H1 (cell line): Measurements from ENCODE around the gene HSDL2. TPM values are rescaled to one million over a fixed set of nuclear protein-coding genes. Genes with fewer than 3 reads are reported as not detected.
A peak's percentile ranks its signal among the peaks of the same experiment; 100 is the strongest.
"Not testable (repeated sequence)": the region's sequence is repeated elsewhere in the genome, so short reads cannot be mapped to it uniquely, and the experiment has no call there.

ENCODE experiments used
- CTCF ChIA-PET: fragments of 300-600 bp; sonication (Branson Sonifier 250); formaldehyde crosslinking; loops from one replicate; lab custom pipeline; 2021; ENCODE audit not compliant: partially characterized antibody; lab: Charles Lee
- POLR2A ChIA-PET: fragments of 300-600 bp; sonication (Branson Sonifier 250); formaldehyde crosslinking; loops from one replicate; lab custom pipeline; 2021; ENCODE audit warnings: inconsistent platforms; ENCODE audit not compliant: partially characterized antibody; lab: Charles Lee
- DNase-seq, 2 experiments: peaks; one replicate each; pipeline versions ENCODE4 v3.0.0 to v3.0.0-alpha.2; 2010 to 2022; ENCODE audit warnings: low spot score in 2 of 2, low read depth in 1 of 2, mixed read lengths in 1 of 2
- FAIRE-seq: peaks from 2 replicates; lab custom pipeline; 2011; peaks lifted over from hg19 to GRCh38; lab: Jason Lieb, UNC
- H2AFZ ChIP-seq: 2 replicates; pipeline ENCODE4 v1.8.1; 2012; ENCODE audit warnings: low read length, inconsistent platforms
- H2AK5ac ChIP-seq: 2 replicates; pipeline ENCODE4 v1.6.1; 2013; ENCODE audit warnings: low read depth, low read length
- H2BK120ac ChIP-seq: replicated peaks from 2 replicates; pipeline ENCODE3; 2013; ENCODE audit warnings: low read depth, low read length, inconsistent platforms
- H2BK12ac ChIP-seq: 2 replicates; pipeline ENCODE4 v1.6.1; 2013; ENCODE audit warnings: low read depth, low read length
- H2BK15ac ChIP-seq: 2 replicates; pipeline ENCODE4 v1.6.1; 2013; ENCODE audit warnings: low read length
- H2BK20ac ChIP-seq: 2 replicates; pipeline ENCODE4 v1.6.1; 2013; ENCODE audit warnings: low read length
- H2BK5ac ChIP-seq: 2 replicates; pipeline ENCODE4 v1.6.1; 2013; ENCODE audit warnings: low read depth, low read length
- H3K14ac ChIP-seq: 2 replicates; pipeline ENCODE4 v1.6.1; 2013; ENCODE audit warnings: inconsistent platforms; ENCODE audit not compliant: insufficient read length
- H3K18ac ChIP-seq: 2 replicates; pipeline ENCODE4 v1.6.1; 2013; ENCODE audit warnings: low read length; ENCODE audit errors: extremely low read depth
- H3K23ac ChIP-seq: 2 replicates; pipeline ENCODE4 v1.6.1; 2013; ENCODE audit warnings: inconsistent platforms; ENCODE audit not compliant: insufficient read length
- H3K23me2 ChIP-seq: 2 replicates; pipeline ENCODE4 v1.6.1; 2013; ENCODE audit warnings: low read depth, low read length
- H3K27ac ChIP-seq: 2 replicates; pipeline ENCODE4 v1.6.1; 2011; ENCODE audit warnings: low read depth, low read length, inconsistent platforms
- H3K27me3 ChIP-seq, 4 experiments: replicated peaks in 1 of 4; 1 replicate in 1 of 4; 2 replicates in 3 of 4; pipeline versions ENCODE4 v1.6.1 to v1.8.1; 2011 to 2013; ENCODE audit warnings: low read length in 3 of 4, mild to moderate bottlenecking in 3 of 4, inconsistent platforms in 2 of 4, mixed read lengths in 2 of 4, moderate library complexity in 1 of 4; ENCODE audit not compliant: control insufficient read depth in 3 of 4, insufficient read depth in 3 of 4; ENCODE audit errors: extremely low read depth in 1 of 4
- H3K36me3 ChIP-seq, 4 experiments: 2 replicates each; pipeline versions ENCODE4 v1.6.1 to v1.8.1; 2011 to 2013; ENCODE audit warnings: mild to moderate bottlenecking in 4 of 4, low read length in 3 of 4, moderate library complexity in 2 of 4, control low read depth in 1 of 4, inconsistent platforms in 1 of 4; ENCODE audit not compliant: insufficient read depth in 4 of 4, control insufficient read depth in 2 of 4
- H3K4ac ChIP-seq: replicated peaks from 2 replicates; pipeline ENCODE3; 2013; ENCODE audit warnings: low read length, low read depth, mixed read lengths, inconsistent platforms; ENCODE audit not compliant: insufficient read length
- H3K4me1 ChIP-seq, 4 experiments: replicated peaks in 1 of 4; 1 replicate in 1 of 4; 2 replicates in 3 of 4; pipeline versions ENCODE4 v1.6.1 to v1.8.1; 2011 to 2013; ENCODE audit warnings: low read length in 3 of 4, inconsistent platforms in 2 of 4, mixed read lengths in 1 of 4; ENCODE audit not compliant: insufficient read depth in 4 of 4, control insufficient read depth in 3 of 4
- H3K4me2 ChIP-seq, 2 experiments: 2 replicates each; pipeline versions ENCODE4 v1.6.1 to v1.8.1; 2011 to 2013; ENCODE audit warnings: low read depth in 2 of 2, low read length in 2 of 2, control low read depth in 1 of 2, inconsistent platforms in 1 of 2, mild to moderate bottlenecking in 1 of 2; ENCODE audit not compliant: insufficient read depth in 1 of 2
- H3K4me3 ChIP-seq, 4 experiments: fragments of 200-600, 300-600 bp in 1 of 4; sonication (generic), shearing (Covaris generic), sonication (Bioruptor Twin) in 1 of 4; 2 replicates each; pipeline versions ENCODE4 v1.5.1 to v1.8.1; 2011 to 2016; ENCODE audit warnings: low read length in 4 of 4, low read depth in 3 of 4, control low read depth in 2 of 4, inconsistent platforms in 2 of 4, mild to moderate bottlenecking in 2 of 4, mixed read lengths in 1 of 4, moderate library complexity in 1 of 4; ENCODE audit not compliant: insufficient read depth in 2 of 4; ENCODE audit errors: extremely low read depth in 1 of 4
- H3K56ac ChIP-seq: replicated peaks from 2 replicates; pipeline ENCODE3; 2013; ENCODE audit warnings: low read depth, mild to moderate bottlenecking, mixed read lengths, low read length, inconsistent platforms; ENCODE audit not compliant: insufficient read length
- H3K79me1 ChIP-seq: 2 replicates; pipeline ENCODE4 v1.6.1; 2013; ENCODE audit warnings: low read depth, low read length, control low read depth
- H3K79me2 ChIP-seq, 2 experiments: 2 replicates each; pipeline versions ENCODE4 v1.6.1 to v1.8.1; 2012 to 2013; ENCODE audit warnings: low read length in 2 of 2, mild to moderate bottlenecking in 2 of 2, inconsistent platforms in 1 of 2; ENCODE audit not compliant: insufficient read depth in 2 of 2, control insufficient read depth in 1 of 2
- H3K9ac ChIP-seq, 4 experiments: replicated peaks in 1 of 4; 1 replicate in 1 of 4; 2 replicates in 3 of 4; pipeline versions ENCODE4 v1.6.1 to v1.8.1; 2011 to 2013; ENCODE audit warnings: low read depth in 3 of 4, low read length in 3 of 4, control low read depth in 2 of 4, mild to moderate bottlenecking in 2 of 4, moderate library complexity in 2 of 4, inconsistent platforms in 1 of 4; ENCODE audit errors: extremely low read depth in 1 of 4
- H3K9me3 ChIP-seq, 2 experiments: 2 replicates each; pipeline versions ENCODE4 v1.6.1 to v1.8.1; 2012 to 2013; ENCODE audit warnings: mild to moderate bottlenecking in 2 of 2, moderate library complexity in 2 of 2, control low read depth in 1 of 2, inconsistent platforms in 1 of 2, low read depth in 1 of 2, low read length in 1 of 2, mixed read lengths in 1 of 2; ENCODE audit not compliant: insufficient read depth in 2 of 2
- H4K20me1 ChIP-seq, 2 experiments: replicated peaks in 1 of 2; 2 replicates each; pipeline versions ENCODE3 to v1.8.1; 2011 to 2013; ENCODE audit warnings: inconsistent platforms in 2 of 2, low read length in 2 of 2, mild to moderate bottlenecking in 1 of 2; ENCODE audit not compliant: insufficient read depth in 2 of 2, control insufficient read depth in 1 of 2
- H4K5ac ChIP-seq: 2 replicates; pipeline ENCODE4 v1.6.1; 2013; ENCODE audit warnings: low read length, low read depth, mixed read lengths, inconsistent platforms; ENCODE audit not compliant: insufficient read length
- H4K8ac ChIP-seq: 2 replicates; pipeline ENCODE4 v1.8.0; 2013; ENCODE audit warnings: mild to moderate bottlenecking, moderate library complexity, low read length, inconsistent platforms; ENCODE audit not compliant: insufficient read depth; ENCODE audit errors: extremely low read depth
- H4K91ac ChIP-seq: replicated peaks from 2 replicates; pipeline ENCODE3; 2013; ENCODE audit warnings: low read length, mixed read lengths, inconsistent platforms; ENCODE audit not compliant: insufficient read length
- EP300 ChIP-seq, 2 experiments: IDR thresholded peaks; 1 replicate in 1 of 2; 2 replicates in 1 of 2; pipeline ENCODE4 v1.6.1; 2011 to 2012; ENCODE audit warnings: low read depth in 2 of 2, low read length in 2 of 2, mild to moderate bottlenecking in 2 of 2, borderline replicate concordance in 1 of 2, inconsistent platforms in 1 of 2, moderate library complexity in 1 of 2
- WGBS, 2 experiments: shearing (Covaris generic) in 1 of 2; methylation state at CpG; one replicate each; pipeline versions ENCODE4 v1.1.6 to v1.1.7; 2013 to 2015; ENCODE audit warnings: low lambda C conversion rate in 2 of 2, mixed read lengths in 2 of 2, inconsistent platforms in 1 of 2, low coverage in 1 of 2, missing lambda C conversion rate in 1 of 2; ENCODE audit not compliant: insufficient replicate concordance in 2 of 2, insufficient coverage in 1 of 2, insufficient read length in 1 of 2; ENCODE audit errors: extremely low coverage in 1 of 2, missing lambda C conversion rate in 1 of 2; 5-methylcytosine and 5-hydroxymethylcytosine counted together
- polyA plus RNA-seq, 7 experiments: library from polyadenylated mRNA; depleted of rRNA in 3 of 7; stranded (reverse) in 5 of 7; unstranded in 2 of 7; fragments of >200 nt in 5 of 7; fragments of 200-250 nt in 2 of 7; gene quantifications; 1 replicate in 5 of 7; 2 replicates in 1 of 7; 4 replicates in 1 of 7; pipeline versions ENCODE4 v1.2.1 to v1.2.3, GENCODE V29; 2011 to 2013; ENCODE audit warnings: missing spikeins in 2 of 7, mixed read lengths in 2 of 7
- total RNA-seq: library from RNA; stranded (reverse); fragmentation: NEBNext Ultra II Directional; extraction: Animal tissue kit (Norgen Biotek cat#: 25700); gene quantifications from 2 replicates; pipeline ENCODE4 v1.2.1, GENCODE V29; 2021

Gene HSDL2
- total and polyA plus RNA-seq, 2 of the 8 experiments (the other 6 are each of a cell fraction or from before 2014, with no cell fraction given): 6.6 to 15.4 TPM

DNA sequence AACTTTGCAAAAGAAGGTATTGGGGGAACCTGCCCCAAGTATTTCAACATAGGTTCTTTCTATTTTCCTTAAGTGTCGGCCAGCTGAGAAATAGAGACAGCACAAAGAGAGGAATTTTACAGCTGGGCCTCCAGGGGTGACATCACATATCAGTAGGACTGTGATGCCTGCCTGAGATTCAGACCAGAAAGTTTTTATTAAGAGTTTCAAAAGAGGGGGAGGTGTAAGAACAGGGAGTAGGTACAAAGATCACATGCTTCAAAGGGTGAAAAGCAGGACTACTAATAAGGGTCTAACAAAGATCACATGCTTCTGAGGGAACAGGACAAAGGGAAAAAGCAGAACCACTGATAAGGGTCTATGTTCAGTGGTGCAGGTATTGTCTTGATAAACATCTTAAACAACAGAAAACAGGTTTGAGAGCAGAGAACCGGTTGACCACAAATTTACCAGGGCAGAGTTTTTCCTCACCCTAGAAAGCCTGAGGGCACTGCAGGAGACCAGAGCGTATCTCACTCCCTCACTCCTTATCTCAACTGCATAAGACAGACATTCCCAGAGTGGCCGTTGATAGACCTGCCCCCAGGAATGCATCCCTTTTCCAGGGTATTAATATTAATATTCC is 12.1 kb downstream of the HSDL2 start:
- H3K9me3 ChIP-seq, H4K91ac ChIP-seq, POLR2A ChIA-PET, H4K5ac ChIP-seq, H2AK5ac ChIP-seq, H3K4me1 ChIP-seq, H2AFZ ChIP-seq, H2BK5ac ChIP-seq, H3K27me3 ChIP-seq, H3K4me2 ChIP-seq, H2BK20ac ChIP-seq, H3K4me3 ChIP-seq, H3K18ac ChIP-seq, FAIRE-seq, H3K79me1 ChIP-seq, H3K36me3 ChIP-seq, H3K9ac ChIP-seq, DNase-seq, H3K4ac ChIP-seq, H3K27ac ChIP-seq, H2BK120ac ChIP-seq, H4K8ac ChIP-seq, H3K79me2 ChIP-seq, H3K56ac ChIP-seq, H2BK15ac ChIP-seq, H2BK12ac ChIP-seq, H4K20me1 ChIP-seq, H3K23ac ChIP-seq, H3K23me2 ChIP-seq, H3K14ac ChIP-seq: not testable (repeated sequence)
- WGBS, 2 experiments: 84% methylated on average over 4 of the region's 4 CpGs; no CpG with 5 or more reads in 1 of the 2 experiments
- TF ChIP-seq EP300 (IDR thresholded peaks at IDR 0.05; ENCODE audit: borderline replicate concordance in 1 of 2, low read depth in 2 of 2, low read length in 2 of 2): peak in 1 of 2 experiments; percentile 46; a peak in 1 of 3 replicates
- CTCF ChIA-PET: interaction anchor here (0.6 to 0.7 kb wide), 2 partner anchors 279 to 1796 kb away, joined by 3 read pairs; no protein-coding TSS in a partner anchor
